HepG2 (cell line): ENCODE data around the gene MRM2. TPM values are rescaled to one million over a fixed set of nuclear protein-coding genes. Genes with fewer than 3 reads are reported as not detected.

Experiments used
- ARID2 ChIP-seq: sonication (generic); formaldehyde crosslinking; IDR thresholded peaks from 2 replicates; pipeline ENCODE4 v1.8.1; 2022; ENCODE audit warnings: mild to moderate bottlenecking, missing genetic modification reagents, borderline replicate concordance
- CSRNP2 ChIP-seq: sonication (generic); formaldehyde crosslinking; conservative IDR thresholded peaks from 2 replicates; pipeline ENCODE4 v1.8.0; 2022; ENCODE audit warnings: low read depth, missing genetic modification reagents
- GMEB1 ChIP-seq: sonication (generic); formaldehyde crosslinking; IDR thresholded peaks from 2 replicates; pipeline ENCODE4 v1.5.1; 2020; ENCODE audit warnings: missing genetic modification reagents, mild to moderate bottlenecking, borderline replicate concordance
- HMGXB3 ChIP-seq: sonication (generic); formaldehyde crosslinking; IDR thresholded peaks from 2 replicates; pipeline ENCODE4 v1.4.0; 2020; ENCODE audit warnings: missing genetic modification reagents, borderline replicate concordance
- HMGXB4 ChIP-seq, 2 experiments: sonication (generic) in 1 of 2; formaldehyde crosslinking in 1 of 2; IDR thresholded peaks; 2 replicates each; pipeline versions ENCODE4 v1.4.0 to v1.6.1; 2018 to 2020; ENCODE audit warnings: missing genetic modification reagents in 2 of 2, borderline replicate concordance in 1 of 2, low read depth in 1 of 2, mild to moderate bottlenecking in 1 of 2, missing biosample characterization in 1 of 2
- MAFF ChIP-seq: IDR thresholded peaks from 2 replicates; pipeline ENCODE4 v1.6.1; 2011; ENCODE audit warnings: low read depth, low read length, improper control_type of control experiment
- TEAD3 ChIP-seq: optimal IDR thresholded peaks from 2 replicates; pipeline ENCODE3; 2016; ENCODE audit warnings: borderline replicate concordance
- TSC22D2 ChIP-seq: sonication (generic); formaldehyde crosslinking; IDR thresholded peaks from 2 replicates; pipeline ENCODE4 v1.5.1; 2020; ENCODE audit warnings: missing genetic modification reagents, mild to moderate bottlenecking, borderline replicate concordance
- ZBTB43 ChIP-seq: sonication (generic); formaldehyde crosslinking; conservative IDR thresholded peaks from 2 replicates; pipeline ENCODE4 v1.4.0; 2020; ENCODE audit warnings: missing genetic modification reagents
- ZFP62 ChIP-seq: sonication (generic); formaldehyde crosslinking; IDR thresholded peaks from 2 replicates; pipeline ENCODE4 v1.4.0; 2020; ENCODE audit warnings: missing genetic modification reagents
- ZNF232 ChIP-seq: sonication (generic); formaldehyde crosslinking; IDR thresholded peaks from 2 replicates; pipeline ENCODE4 v1.4.0; 2020; ENCODE audit warnings: missing genetic modification reagents, borderline replicate concordance
- ZNF253 ChIP-seq: sonication (generic); formaldehyde crosslinking; IDR thresholded peaks from 2 replicates; pipeline ENCODE4 v1.8.0; 2022; ENCODE audit warnings: mild to moderate bottlenecking, missing genetic modification reagents, borderline replicate concordance
- ZNF263 ChIP-seq: sonication (generic); formaldehyde crosslinking; IDR thresholded peaks from 2 replicates; pipeline ENCODE4 v1.4.0; 2020; ENCODE audit warnings: missing genetic modification reagents
- ZNF496 ChIP-seq: sonication (generic); formaldehyde crosslinking; IDR thresholded peaks from 2 replicates; pipeline ENCODE4 v1.8.1; 2023; ENCODE audit warnings: mild to moderate bottlenecking, moderate library complexity, missing genetic modification reagents; ENCODE audit not compliant: insufficient replicate concordance
- ZNF556 ChIP-seq: sonication (generic); formaldehyde crosslinking; IDR thresholded peaks from 2 replicates; pipeline ENCODE4 v1.4.0; 2020; ENCODE audit warnings: mild to moderate bottlenecking, missing genetic modification reagents, borderline replicate concordance
- ZNF768 ChIP-seq: sonication (generic); formaldehyde crosslinking; IDR thresholded peaks from 2 replicates; pipeline ENCODE4 v1.4.0; 2020; ENCODE audit warnings: missing genetic modification reagents
- polyA plus RNA-seq, 8 experiments: library from polyadenylated mRNA; depleted of rRNA in 3 of 8; stranded (reverse) in 7 of 8; unstranded in 1 of 8; fragments of >200 nt; fragmentation: Illumina TruSeq in 4 of 8; extraction: Trizol in 4 of 8; gene quantifications; 2 replicates each; pipeline versions ENCODE4 v1.2.1 to v1.2.3, GENCODE V29; 2011 to 2016; ENCODE audit warnings: low read depth in 4 of 8, missing spikeins in 1 of 8, mixed read lengths in 1 of 8; ENCODE audit not compliant: insufficient read depth in 1 of 8
- total RNA-seq, 5 experiments: library from RNA; depleted of rRNA; stranded (reverse); fragments of >200 nt; fragmentation: Illumina TruSeq; extraction: Trizol; gene quantifications; 2 replicates each; pipeline ENCODE4 v1.2.3, GENCODE V29; 2016; ENCODE audit warnings: low read depth in 1 of 5

Gene MRM2
- total and polyA plus RNA-seq, 2 of the 13 experiments (the other 11 are each of a cell fraction or from before 2014, with no cell fraction given), result 13.2 to 34.2 TPM

GRCh38 chr7:2232766-2233520 lies 9.1 kb downstream of the MRM2 start, which contains the start of gene MAD1L1 (continued):
- TF ChIP-seq ZNF232 (peak; percentile 86; the same call in 1 of the 2 replicates), HMGXB4 (CRISPR knock-in tag; IDR thresholded peaks at IDR 0.05; ENCODE audit: borderline replicate concordance in 1 of 2, low read depth in 1 of 2) (peak; percentile 62 to 81), ZBTB43 (CRISPR knock-in tag) (0 out of 2 replicates have a peak, but pooled peaks have one; percentile 60), ZNF496 (no peak), HMGXB3 (CRISPR knock-in tag) (no peak; the same call in 1 of the 2 replicates), ARID2 (CRISPR knock-in tag) (no peak), ZNF556 (CRISPR knock-in tag) (no peak), TSC22D2 (CRISPR knock-in tag) (no peak), GMEB1 (CRISPR knock-in tag) (peak; percentile 59; the same call in 1 of the 2 replicates), ZFP62 (CRISPR knock-in tag) (no peak), CSRNP2 (CRISPR knock-in tag) (no peak), MAFF (no peak), ZNF263 (CRISPR knock-in tag) (peak; percentile 38; the same call in 1 of the 2 replicates), ZNF253 (CRISPR knock-in tag) (0 out of 2 replicates have a peak, but pooled peaks have one; percentile 46), TEAD3 (no peak), ZNF768 (CRISPR knock-in tag) (peak; percentile 61; the same call in 1 of the 2 replicates)
